GM23338 (cell line): Measurements from ENCODE around the gene AKAP9. TPM values are rescaled to one million over a fixed set of nuclear protein-coding genes. Genes with fewer than 3 reads are reported as not detected.

Experiments used
- ATAC-seq: fragments of 200-7000 bp; cut with Tn5 transposase; 3 replicates; pipeline ENCODE4 v1.9.1; 2020
- DNase-seq: peaks from one replicate; pipeline ENCODE4 v3.0.0-alpha.2; 2015; ENCODE audit warnings: low spot score
- H2AFZ ChIP-seq: fragments of 200-600 bp; sonication (generic); 2 replicates; pipeline ENCODE4 v1.8.0; 2016; ENCODE audit warnings: antibody characterized with exemption, mild to moderate bottlenecking, moderate library complexity
- H3F3A ChIP-seq: fragments of 200-600 bp; sonication (generic); replicated peaks from 2 replicates; pipeline ENCODE4 v1.8.0; 2017; ENCODE audit warnings: antibody characterized with exemption, mixed run types, low read depth
- H3K27ac ChIP-seq: fragments of 200-600 bp; sonication (generic); 2 replicates; pipeline ENCODE4 v1.6.1; 2016; ENCODE audit warnings: low read depth
- H3K27me3 ChIP-seq: fragments of 200-600 bp; sonication (generic); 2 replicates; pipeline ENCODE4 v1.8.0; 2016; ENCODE audit warnings: mild to moderate bottlenecking, mixed run types, moderate library complexity; ENCODE audit not compliant: insufficient read depth
- H3K36me3 ChIP-seq: fragments of 200-600 bp; sonication (generic); 2 replicates; pipeline ENCODE4 v1.8.0; 2016; ENCODE audit warnings: mild to moderate bottlenecking; ENCODE audit not compliant: insufficient read depth
- H3K4me1 ChIP-seq: fragments of 200-600 bp; sonication (generic); 2 replicates; pipeline ENCODE4 v1.8.0; 2016; ENCODE audit warnings: mild to moderate bottlenecking, moderate library complexity; ENCODE audit not compliant: insufficient read depth
- H3K4me2 ChIP-seq: fragments of 200-600 bp; sonication (generic); 2 replicates; pipeline ENCODE4 v1.7.1; 2017; ENCODE audit warnings: mixed run types
- H3K4me3 ChIP-seq: fragments of 200-600 bp; sonication (generic); 2 replicates; pipeline ENCODE4 v1.6.1; 2016; ENCODE audit warnings: mixed run types
- H3K79me2 ChIP-seq: fragments of 200-600 bp; sonication (generic); replicated peaks from 2 replicates; pipeline ENCODE4 v1.8.0; 2017; ENCODE audit warnings: mild to moderate bottlenecking; ENCODE audit not compliant: insufficient read depth
- H3K9me2 ChIP-seq: fragments of 200-600 bp; sonication (generic); 2 replicates; pipeline ENCODE4 v1.8.0; 2017; ENCODE audit not compliant: insufficient read depth
- H4K20me1 ChIP-seq: fragments of 200-600 bp; sonication (generic); replicated peaks from 2 replicates; pipeline ENCODE4 v1.8.0; 2017; ENCODE audit warnings: mild to moderate bottlenecking; ENCODE audit not compliant: insufficient read depth
- H3K27ac Mint-ChIP-seq: 2 replicates; pipeline ENCODE4 v1.8.0; 2020; ENCODE audit warnings: inconsistent platforms, mild to moderate bottlenecking, moderate library complexity, mixed read lengths
- H3K27me3 Mint-ChIP-seq: 3 replicates; pipeline ENCODE4 v1.8.0; 2022; ENCODE audit warnings: low read depth, mild to moderate bottlenecking, moderate library complexity, mixed read lengths, inconsistent platforms; ENCODE audit not compliant: insufficient read depth, poor library complexity
- H3K36me3 Mint-ChIP-seq: 3 replicates; pipeline ENCODE4 v1.8.0; 2021; ENCODE audit warnings: low read depth, mild to moderate bottlenecking, inconsistent platforms, moderate library complexity, mixed read lengths
- H3K4me1 Mint-ChIP-seq: 3 replicates; pipeline ENCODE4 v1.8.0; 2020; ENCODE audit warnings: mild to moderate bottlenecking, inconsistent platforms, mixed read lengths
- H3K4me3 Mint-ChIP-seq: 3 replicates; pipeline ENCODE4 v1.8.0; 2021; ENCODE audit warnings: moderate library complexity, mild to moderate bottlenecking, inconsistent platforms, mixed read lengths
- H3K9me3 Mint-ChIP-seq: 3 replicates; pipeline ENCODE4 v1.8.0; 2020; ENCODE audit warnings: moderate library complexity, mild to moderate bottlenecking, inconsistent platforms, mixed read lengths
- CREB1 ChIP-seq: fragments of 250-450 bp; sonication (Bioruptor Pico); IDR thresholded peaks from 2 replicates; pipeline ENCODE4 v1.5.0; 2020; ENCODE audit warnings: low read depth, mild to moderate bottlenecking, moderate library complexity
- CTCF ChIP-seq, 2 experiments: fragments of 200-600 bp in 1 of 2; sonication (generic) in 1 of 2; conservative IDR thresholded peaks; 2 replicates each; pipeline versions ENCODE4 v1.5.1 to v1.6.1; 2016 to 2017; ENCODE audit warnings: antibody characterized with exemption in 2 of 2, low read depth in 2 of 2, mild to moderate bottlenecking in 2 of 2, moderate library complexity in 1 of 2
- ETS1 ChIP-seq: IDR thresholded peaks from 2 replicates; pipeline ENCODE4 v1.6.1; 2016; ENCODE audit warnings: antibody characterized with exemption
- EZH2 ChIP-seq: fragments of 200-600 bp; sonication (generic); IDR thresholded peaks from one replicate; pipeline ENCODE4 v1.8.0; 2017; ENCODE audit warnings: antibody characterized with exemption, mild to moderate bottlenecking, low read depth; ENCODE audit not compliant: unreplicated experiment
- EZH2phosphoT487 ChIP-seq: fragments of 200-600 bp; sonication (generic); IDR thresholded peaks from one replicate; pipeline ENCODE4 v1.8.1; 2018; ENCODE audit warnings: antibody characterized with exemption; ENCODE audit not compliant: unreplicated experiment
- NANOG ChIP-seq: IDR thresholded peaks from 2 replicates; pipeline ENCODE4 v1.6.1; 2016; ENCODE audit warnings: antibody characterized with exemption, borderline replicate concordance
- REST ChIP-seq: IDR thresholded peaks from one replicate; pipeline ENCODE4 v1.6.1; 2018; ENCODE audit warnings: antibody characterized with exemption; ENCODE audit not compliant: unreplicated experiment
- STAT1 ChIP-seq: IDR thresholded peaks from one replicate; pipeline ENCODE4 v1.6.1; 2016; ENCODE audit warnings: antibody characterized with exemption; ENCODE audit not compliant: unreplicated experiment
- ZNF114 ChIP-seq: fragments of 250-450 bp; sonication (Bioruptor Pico); IDR thresholded peaks from 2 replicates; pipeline ENCODE4 v1.5.0; 2020; ENCODE audit warnings: mild to moderate bottlenecking, moderate library complexity
- ZNF331 ChIP-seq: fragments of 250-450 bp; sonication (Bioruptor Pico); IDR thresholded peaks from 2 replicates; pipeline ENCODE4 v1.5.0; 2020; ENCODE audit warnings: low read depth, mild to moderate bottlenecking, moderate library complexity
- ZNF462 ChIP-seq: fragments of 250-450 bp; sonication (Bioruptor Pico); IDR thresholded peaks from 2 replicates; pipeline ENCODE4 v1.5.0; 2020; ENCODE audit warnings: mild to moderate bottlenecking, moderate library complexity
- polyA plus RNA-seq: library from polyadenylated mRNA; unstranded; fragments of >200 nt; fragmentation: Nextera tagmentation; extraction: Ambion mirVana; gene quantifications from 2 replicates; pipeline ENCODE4 v1.2.1, GENCODE V29; 2016
- total RNA-seq: library from RNA; depleted of rRNA; stranded (reverse); fragments of >200 nt; shearing (Covaris generic); gene quantifications from 2 replicates; pipeline ENCODE4 v1.2.3, GENCODE V29; 2014

The AKAP9 gene
- total and polyA plus RNA-seq, 2 experiments from 2014 or later, result 33.5 to 67.4 TPM

GRCh38 chr7:92051655-92052054 is 111.0 kb downstream of the AKAP9 start (continued):
- no peak for TF ChIP-seq REST
- no peak for TF ChIP-seq CREB1 (CRISPR knock-in tag)
- TF ChIP-seq ZNF114 (CRISPR knock-in tag), result no peak
- no peak for TF ChIP-seq EZH2
- no peak for TF ChIP-seq CTCF (conservative IDR thresholded peaks at IDR 0.05; ENCODE audit: low read depth in 2 of 2)

GRCh38 chr7:92052159-92052558 is 111.5 kb downstream of the AKAP9 start:
- no peak overlapping the region for H3K27ac Mint-ChIP-seq
- H3K9me3 Mint-ChIP-seq, result no peaks in the 10 kb centered on the region
- TF ChIP-seq STAT1, result no peak
- TF ChIP-seq ZNF114 (CRISPR knock-in tag), result no peak
- no peak for TF ChIP-seq ETS1
- no peak for TF ChIP-seq CREB1 (CRISPR knock-in tag)
- no peak for TF ChIP-seq EZH2phosphoT487
- no peak for TF ChIP-seq EZH2
- TF ChIP-seq NANOG, result no peak
- TF ChIP-seq ZNF331, result no peak
- no peak for TF ChIP-seq ZNF462

More at GRCh38 chr7:92052159-92052558, 111.5 kb downstream of the AKAP9 start:
- no peaks in the 10 kb centered on the region for H3K36me3 ChIP-seq
- H3K27me3 ChIP-seq, result no peaks in the 10 kb centered on the region
- no peaks in the 10 kb centered on the region for H3K9me2 ChIP-seq
- Mint-ChIP-seq H3K36me3 (peaks cover 15% of the 10 kb centered on the region), H3K4me3 (no peak overlapping the region), H3K27me3 (no peaks in the 10 kb centered on the region), H3K4me1 (no peaks in the 10 kb centered on the region)
- no peaks in the 10 kb centered on the region for H4K20me1 ChIP-seq
- no peaks in the 10 kb centered on the region for H3K79me2 ChIP-seq
- no peak overlapping the region for H3K4me3 ChIP-seq
- no peaks in the 10 kb centered on the region for H3F3A ChIP-seq
- no peak for ATAC-seq
- no peak for DNase-seq
- no peak overlapping the region for H3K27ac ChIP-seq
- no peaks in the 10 kb centered on the region for H3K4me1 ChIP-seq
- no peak overlapping the region for H3K4me2 ChIP-seq
- H2AFZ ChIP-seq, result no peak overlapping the region
